GM21360 (cell line): ENCODE data around the gene ETV3.

ENCODE experiments used
- ATAC-seq: cut with Tn5 transposase; IDR thresholded peaks from one replicate; pipeline ENCODE4 v1.9.1; 2021; ENCODE audit warnings: mild to moderate bottlenecking, moderate library complexity; ENCODE audit not compliant: unreplicated experiment

The ETV3 gene

GRCh38 chr1:157140063-157140588 is 1.9 kb upstream of the ETV3 start:
- no peak for ATAC-seq

GRCh38 chr1:157139052-157139715 is 989 bp upstream of the ETV3 start:
- ATAC-seq, result no peak

GRCh38 chr1:157137408-157138219 is 581 bp downstream of the ETV3 start:
- ATAC-seq, result peak; percentile 3

- ATAC-seq, result no peak
Measured at GRCh38 chr1:157137046-157137407, 1.2 kb downstream of the ETV3 start.

- ATAC-seq, result no peak
Measured at GRCh38 chr1:157136133-157136532, 2.1 kb downstream of the ETV3 start.

GRCh38 chr1:157135646-157136045 is 2.5 kb downstream of the ETV3 start:
- no peak for ATAC-seq

- no peak for ATAC-seq
Measured at GRCh38 chr1:157135070-157135469, 3.1 kb downstream of the ETV3 start.

GRCh38 chr1:157134442-157134841 is 3.8 kb downstream of the ETV3 start:
- no peak for ATAC-seq

- no peak for ATAC-seq
Measured at GRCh38 chr1:157133426-157133825, 4.8 kb downstream of the ETV3 start.

- ATAC-seq, result no peak
Measured at GRCh38 chr1:157132616-157133167, 5.5 kb downstream of the ETV3 start.

GRCh38 chr1:157132111-157132510 is 6.1 kb downstream of the ETV3 start:
- no peak for ATAC-seq

- no peak for ATAC-seq
Measured at GRCh38 chr1:157131281-157131680, 6.9 kb downstream of the ETV3 start.

GRCh38 chr1:157124855-157125254 is 13.3 kb downstream of the ETV3 start:
- no peak for ATAC-seq

GRCh38 chr1:157119448-157119847 is 18.7 kb downstream of the ETV3 start:
- ATAC-seq, result no peak

- no peak for ATAC-seq
Measured at GRCh38 chr1:157119008-157119407, 19.2 kb downstream of the ETV3 start.

GRCh38 chr1:157117527-157118057 is 20.6 kb downstream of the ETV3 start:
- ATAC-seq, result no peak

- ATAC-seq, result no peak
Measured at GRCh38 chr1:157116737-157117103, 21.5 kb downstream of the ETV3 start.

GRCh38 chr1:157115851-157116736 is 22.1 kb downstream of the ETV3 start:
- ATAC-seq, result no peak

GRCh38 chr1:157115429-157115838 is 22.8 kb downstream of the ETV3 start:
- no peak for ATAC-seq

- ATAC-seq, result no peak
Measured at GRCh38 chr1:157114183-157115121, 23.7 kb downstream of the ETV3 start.
